GM19324 (cell line): ENCODE results near the gene DDX50.
"Not testable (repeated sequence)": the region's sequence is repeated elsewhere in the genome, so short reads cannot be mapped to it uniquely, and the experiment has no call there.

ENCODE experiments used
- ATAC-seq: cut with Tn5 transposase; IDR thresholded peaks from one replicate; pipeline ENCODE4 v1.9.1; 2021; ENCODE audit warnings: mild to moderate bottlenecking, moderate library complexity; ENCODE audit not compliant: unreplicated experiment, low FRiP score

The DDX50 gene

GRCh38 chr10:68979738-68980137 is 78.6 kb downstream of the DDX50 start:
- not testable (repeated sequence) for ATAC-seq

- no peak for ATAC-seq
Observed at GRCh38 chr10:68981074-68981473, 80.0 kb downstream of the DDX50 start.

GRCh38 chr10:68982389-68982788 is 81.3 kb downstream of the DDX50 start:
- no peak for ATAC-seq

GRCh38 chr10:68987611-68988010 is 86.5 kb downstream of the DDX50 start:
- no peak for ATAC-seq

- ATAC-seq: peak; percentile 81
Observed at GRCh38 chr10:68988530-68989316, 87.6 kb downstream of the DDX50 start, which contains the start of gene KIFBP. Gene KIFBP, plus strand, starts transcription at chr10:68988803. Its CDS starts 30 bp downstream, at chr10:68988833.

- ATAC-seq: no peak
Observed at GRCh38 chr10:68989317-68989990, 88.3 kb downstream of the DDX50 start.

- ATAC-seq: no peak
Observed at GRCh38 chr10:68992636-68993440, 91.7 kb downstream of the DDX50 start.
